Measurements from ENCODE around the gene ZNF17.
"Not testable (repeated sequence)": the region's sequence is repeated elsewhere in the genome, so short reads cannot be mapped to it uniquely, and the experiment has no call there.

DNA sequence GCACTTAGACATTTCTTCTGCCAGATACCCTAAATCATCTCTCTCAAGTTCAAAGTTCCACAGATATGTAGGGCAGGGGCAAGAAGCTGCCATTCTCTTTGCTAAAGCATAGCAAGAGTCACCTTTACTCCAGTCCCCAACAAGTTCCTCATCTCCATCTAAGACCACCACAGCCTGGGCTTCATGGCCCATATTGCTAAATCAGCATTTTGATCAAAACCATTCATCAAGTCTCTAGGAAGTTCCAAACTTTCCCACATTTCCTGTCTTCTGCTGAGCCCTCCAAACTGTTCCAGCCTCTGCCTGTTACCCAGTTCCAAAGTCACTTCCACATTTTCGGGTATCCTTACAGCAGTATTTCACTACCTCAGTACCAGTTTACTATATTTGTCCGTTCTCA lies 36.3 kb upstream of the ZNF17 start:
- TF ChIP-seq, protein P1, sequence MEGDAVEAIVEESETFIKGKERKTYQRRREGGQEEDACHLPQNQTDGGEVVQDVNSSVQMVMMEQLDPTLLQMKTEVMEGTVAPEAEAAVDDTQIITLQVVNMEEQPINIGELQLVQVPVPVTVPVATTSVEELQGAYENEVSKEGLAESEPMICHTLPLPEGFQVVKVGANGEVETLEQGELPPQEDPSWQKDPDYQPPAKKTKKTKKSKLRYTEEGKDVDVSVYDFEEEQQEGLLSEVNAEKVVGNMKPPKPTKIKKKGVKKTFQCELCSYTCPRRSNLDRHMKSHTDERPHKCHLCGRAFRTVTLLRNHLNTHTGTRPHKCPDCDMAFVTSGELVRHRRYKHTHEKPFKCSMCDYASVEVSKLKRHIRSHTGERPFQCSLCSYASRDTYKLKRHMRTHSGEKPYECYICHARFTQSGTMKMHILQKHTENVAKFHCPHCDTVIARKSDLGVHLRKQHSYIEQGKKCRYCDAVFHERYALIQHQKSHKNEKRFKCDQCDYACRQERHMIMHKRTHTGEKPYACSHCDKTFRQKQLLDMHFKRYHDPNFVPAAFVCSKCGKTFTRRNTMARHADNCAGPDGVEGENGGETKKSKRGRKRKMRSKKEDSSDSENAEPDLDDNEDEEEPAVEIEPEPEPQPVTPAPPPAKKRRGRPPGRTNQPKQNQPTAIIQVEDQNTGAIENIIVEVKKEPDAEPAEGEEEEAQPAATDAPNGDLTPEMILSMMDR (IDR thresholded peaks at IDR 0.05), result not testable (repeated sequence)
- not testable (repeated sequence) for TF ChIP-seq POLR2A (IDR thresholded peaks at IDR 0.05)

Measured in thyroid gland (tissue), 4 donors.